Psoas muscle (tissue), 8 donors: ENCODE measurements around the gene DHTKD1. TPM values are rescaled to one million over a fixed set of nuclear protein-coding genes. Genes with fewer than 3 reads are reported as not detected.

Experiments used
- ATAC-seq, 4 donors: fragments of 200-7000 bp; cut with Tn5 transposase; one replicate each; pipeline ENCODE4 v1.9.1; 2020; ENCODE audit warnings: moderate library complexity in 3 of 4, mild to moderate bottlenecking in 2 of 4
- DNase-seq, 2 donors: peaks; one replicate each; pipeline ENCODE4 v3.0.0-alpha.2; 2020
- H3K27ac ChIP-seq: fragments of 200-600 bp; one replicate; pipeline ENCODE4 v1.8.0; 2022
- H3K27me3 ChIP-seq, 3 donors: fragments of 200-600 bp in 1 of 3; one replicate each; pipeline versions ENCODE4 v1.6.1 to v1.8.0; 2013 to 2022; ENCODE audit warnings: low read length in 2 of 3, mild to moderate bottlenecking in 2 of 3, moderate library complexity in 1 of 3; ENCODE audit not compliant: insufficient read depth in 3 of 3
- H3K36me3 ChIP-seq, 2 donors: fragments of 200-600 bp in 1 of 2; one replicate each; pipeline versions ENCODE4 v1.6.1 to v1.8.0; 2013 to 2022; ENCODE audit warnings: low read depth in 1 of 2, mild to moderate bottlenecking in 1 of 2, moderate library complexity in 1 of 2; ENCODE audit not compliant: insufficient read depth in 1 of 2
- H3K4me1 ChIP-seq: fragments of 200-600 bp; one replicate; pipeline ENCODE4 v1.8.0; 2022
- H3K4me3 ChIP-seq: fragments of 200-600 bp; one replicate; pipeline ENCODE4 v1.8.0; 2022; ENCODE audit warnings: mild to moderate bottlenecking
- H3K9me3 ChIP-seq: fragments of 200-600 bp; one replicate; pipeline ENCODE4 v1.8.0; 2022
- WGBS, 3 donors: extraction: QIAGEN DNeasy Blood & Tissue Kit; methylation state at CpG; one replicate each; pipeline versions ENCODE4 v1.1.6 to v1.1.7; 2013; 5-methylcytosine and 5-hydroxymethylcytosine counted together
- intact Hi-C, 2 donors: fragments of 100-400 bp; cut with DNase I; formaldehyde crosslinking; loops; one replicate each; pipeline versions ENCODE4 v1.11.0 to v1.14.2; 2022
- polyA plus RNA-seq, 3 donors: library from polyadenylated mRNA; stranded (reverse); fragments of 200-250 nt; gene quantifications; one replicate each; pipeline ENCODE4 v1.2.3, GENCODE V29; 2013
- total RNA-seq, 4 donors: library from RNA; stranded (reverse); fragmentation: NEBNext Ultra II Directional in 2 of 4; extraction: Animal tissue kit (Norgen Biotek cat#: 25700) in 2 of 4; gene quantifications; one replicate each; pipeline versions ENCODE4 v1.2.1 to v1.2.4, GENCODE V29; 2021 to 2023
- TF ChIP-seq, protein P1 (sequence below): fragments of 200-600 bp; IDR thresholded peaks from one replicate; pipeline ENCODE4 v1.8.0; 2022; ENCODE audit warnings: antibody characterized with exemption
- donor health status: healthy with polysubstance abuse.
- donor health status: DM: no; HTN: no; CAD: no; lungs with moderate emphysema.
- donor health status: Bipolar disorder and iron deficiency.
- donor health status: healthy.
- donor health status: DM: yes; HTN: yes; CAD: no.
- donor health status: DM: no; HTN: no; CAD: no.
- donor health status: DM: no; HTN: no; CAD: no.
- donor health status: DM: yes; HTN: yes; CAD: no.

Gene DHTKD1
- total and polyA plus RNA-seq, 7 donors, result 5.8 to 31.7 (median 14.1) TPM

GRCh38 chr10:12121673-12122072 lies 52.9 kb downstream of the DHTKD1 start:
- TF ChIP-seq, protein P1, sequence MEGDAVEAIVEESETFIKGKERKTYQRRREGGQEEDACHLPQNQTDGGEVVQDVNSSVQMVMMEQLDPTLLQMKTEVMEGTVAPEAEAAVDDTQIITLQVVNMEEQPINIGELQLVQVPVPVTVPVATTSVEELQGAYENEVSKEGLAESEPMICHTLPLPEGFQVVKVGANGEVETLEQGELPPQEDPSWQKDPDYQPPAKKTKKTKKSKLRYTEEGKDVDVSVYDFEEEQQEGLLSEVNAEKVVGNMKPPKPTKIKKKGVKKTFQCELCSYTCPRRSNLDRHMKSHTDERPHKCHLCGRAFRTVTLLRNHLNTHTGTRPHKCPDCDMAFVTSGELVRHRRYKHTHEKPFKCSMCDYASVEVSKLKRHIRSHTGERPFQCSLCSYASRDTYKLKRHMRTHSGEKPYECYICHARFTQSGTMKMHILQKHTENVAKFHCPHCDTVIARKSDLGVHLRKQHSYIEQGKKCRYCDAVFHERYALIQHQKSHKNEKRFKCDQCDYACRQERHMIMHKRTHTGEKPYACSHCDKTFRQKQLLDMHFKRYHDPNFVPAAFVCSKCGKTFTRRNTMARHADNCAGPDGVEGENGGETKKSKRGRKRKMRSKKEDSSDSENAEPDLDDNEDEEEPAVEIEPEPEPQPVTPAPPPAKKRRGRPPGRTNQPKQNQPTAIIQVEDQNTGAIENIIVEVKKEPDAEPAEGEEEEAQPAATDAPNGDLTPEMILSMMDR, result no peak
- DNase-seq (no peak), ATAC-seq (no peak)
- intact Hi-C loops, result no loop called here
- peaks cover 2 to 57% of the 10 kb centered on the region in 2 donors for H3K36me3 ChIP-seq
- H3K27ac ChIP-seq, result no peak overlapping the region
- no peaks in the 10 kb centered on the region for H3K27me3 ChIP-seq
- no peak overlapping the region for H3K4me3 ChIP-seq
- H3K4me1 ChIP-seq, result no peaks in the 10 kb centered on the region
- 90 to 93% (median 90%) methylated on average over 4 of the region's 4 CpGs for WGBS, 3 donors
- no peaks in the 10 kb centered on the region for H3K9me3 ChIP-seq

DNA sequence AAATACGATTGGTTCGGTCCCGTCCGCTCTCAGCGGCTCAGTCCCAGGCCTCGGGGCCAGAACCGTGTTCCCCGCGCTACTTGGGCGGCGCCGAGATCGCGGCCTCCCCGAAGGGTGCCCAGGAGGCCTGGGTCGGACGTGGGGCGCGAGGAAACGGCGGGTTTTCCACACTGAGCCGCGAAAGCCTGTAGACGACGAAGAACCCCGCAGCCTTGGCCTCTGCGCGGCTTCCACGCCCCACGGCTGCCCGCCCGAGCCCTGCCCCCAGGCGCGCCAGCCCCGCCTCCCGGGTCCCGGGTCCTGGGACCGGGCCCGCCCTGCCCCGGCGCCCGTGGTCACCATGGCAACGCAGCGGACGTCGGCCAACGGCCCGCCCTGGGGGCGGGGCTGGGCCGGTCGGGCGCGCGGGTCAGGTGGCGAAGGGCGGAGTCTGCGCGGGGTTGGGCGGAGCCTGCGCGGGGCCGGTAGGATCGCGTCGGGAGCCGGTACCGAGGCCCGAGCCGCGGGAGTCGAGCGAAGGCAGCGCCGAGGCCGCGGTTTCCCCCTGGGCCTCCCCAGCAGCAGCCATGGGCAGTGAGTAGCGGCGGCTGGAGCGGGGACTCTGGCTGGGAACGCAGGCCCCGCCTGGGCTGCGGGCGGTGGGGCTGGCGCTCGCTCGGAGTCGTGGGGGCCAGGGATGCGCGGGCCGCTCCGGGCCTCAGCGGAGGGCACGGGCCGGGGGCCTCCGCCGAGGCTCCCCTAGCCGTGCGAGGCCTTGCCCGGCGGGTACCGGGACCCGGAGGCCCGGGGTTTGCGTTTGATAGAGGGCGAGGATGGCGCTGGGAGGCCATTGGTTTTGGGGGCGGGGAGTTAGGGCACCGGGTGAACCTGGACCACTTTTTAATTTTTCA lies 60.7 kb downstream of the DHTKD1 start, which contains the start of gene SEC61A2:
Gene SEC61A2 (plus strand): TSS at position 456 of the 890 bp plus-strand sequence. CDS start 111 bp downstream, at position 567.
- peaks cover 5% of the 10 kb centered on the region for H3K4me1 ChIP-seq

DNA sequence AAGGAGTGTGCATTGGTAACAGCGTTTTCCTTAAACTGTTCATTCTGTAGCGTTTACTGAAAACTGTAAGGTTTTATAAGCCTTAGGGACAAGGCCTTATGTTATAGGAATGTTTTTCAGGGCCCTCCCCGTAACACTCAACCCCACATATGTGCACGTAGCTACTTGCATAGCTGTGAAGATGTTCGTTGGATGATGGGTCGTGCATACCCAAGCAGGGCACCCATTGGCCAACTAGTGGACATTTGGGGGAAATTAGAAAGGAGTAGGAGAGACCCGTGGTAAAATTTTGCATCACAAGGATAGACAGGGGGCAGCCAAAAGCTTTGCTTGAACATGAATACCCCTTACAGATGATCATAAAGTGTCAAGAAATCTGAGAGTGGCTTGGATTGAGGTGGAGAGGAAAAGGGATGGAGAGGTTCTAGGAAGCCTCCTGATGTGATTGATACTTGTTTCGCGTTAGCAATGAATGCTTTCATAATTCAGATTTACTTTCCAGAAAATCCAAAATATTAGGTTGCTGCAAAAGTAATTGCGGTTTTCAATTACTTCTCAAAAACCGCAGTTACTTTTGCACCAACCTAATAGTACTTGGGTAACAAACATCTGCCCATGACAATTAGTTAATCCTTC lies 61.6 kb downstream of the DHTKD1 start:
- intact Hi-C loops, result no loop called here
- Histone ChIP-seq H3K27me3 (no peaks in the 10 kb centered on the region), H3K36me3 (peaks cover 0 to 22% of the 10 kb centered on the region in 2 donors), H3K4me1 (peaks cover 5% of the 10 kb centered on the region), H3K27ac (peak overlapping the region; percentile 58), H3K4me3 (peak overlapping the region; percentile 91), H3K9me3 (no peaks in the 10 kb centered on the region)
- 25 to 30% (median 28%) methylated on average over 11 of the region's 11 CpGs for WGBS, 3 donors
- TF ChIP-seq, protein P1, result peak; percentile 29
- DNase-seq (no peak), ATAC-seq (peak in 2 of 4 donors; percentile 26 to 42)

More for the DNA sequence above, 60.7 kb downstream of the DHTKD1 start, which contains the start of gene SEC61A2:
- no peaks in the 10 kb centered on the region for H3K27me3 ChIP-seq
- H3K9me3 ChIP-seq, result no peaks in the 10 kb centered on the region
- peaks cover 0 to 13% of the 10 kb centered on the region in 2 donors for H3K36me3 ChIP-seq
- intact Hi-C loops, result loop anchor here in 1 of 2 donors (5.0 kb wide), 1 partner anchor 57 kb away; no protein-coding TSS in a partner anchor
- H3K27ac ChIP-seq, result peak within 1 kb of the TSS; percentile 75
- DNase-seq, result peak; percentile 96 to 97
- WGBS, 3 donors, result 0 to 1% (median 1%) methylated on average over 63 to 108 of the region's 108 CpGs
- TF ChIP-seq, protein P1, result no peak
- H3K4me3 ChIP-seq, result peak within 1 kb of the TSS; percentile 91
- peak; percentile 99 to 100 (median 99) for ATAC-seq

DNA sequence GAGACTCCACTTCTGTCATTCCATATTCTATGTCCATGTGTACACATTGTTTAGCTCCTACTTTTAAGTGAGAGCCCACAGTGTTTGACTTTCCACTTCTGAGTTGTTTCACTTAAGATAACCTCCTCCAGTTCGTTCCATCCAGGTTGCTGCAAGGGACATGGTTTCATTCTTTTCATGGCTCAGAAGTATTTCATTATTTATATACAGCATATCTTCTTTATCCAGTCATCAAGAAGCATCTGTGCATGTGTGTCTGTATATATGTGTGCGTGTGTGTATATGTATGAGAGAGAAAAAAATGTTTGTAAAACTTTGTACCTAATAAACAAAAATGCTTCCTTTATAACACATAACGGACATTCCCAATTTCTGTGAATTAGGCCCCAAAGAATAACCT lies 66.9 kb downstream of the DHTKD1 start:
- H3K27me3 ChIP-seq, result no peaks in the 10 kb centered on the region
- H3K4me3 ChIP-seq, result no peak overlapping the region
- TF ChIP-seq, protein P1, result no peak
- H3K36me3 ChIP-seq, result peaks cover 2 to 64% of the 10 kb centered on the region in 2 donors
- WGBS, 3 donors, result 89 to 94% (median 92%) methylated on average over 3 of the region's 3 CpGs
- H3K9me3 ChIP-seq, result no peaks in the 10 kb centered on the region
- no peak for DNase-seq
- no peak overlapping the region for H3K27ac ChIP-seq
- intact Hi-C loops, result no loop called here
- H3K4me1 ChIP-seq, result no peaks in the 10 kb centered on the region
- ATAC-seq, result no peak
